KOPT-K1 (cell line): ENCODE data around the gene PRG3.
"Not testable (repeated sequence)": the region's sequence is repeated elsewhere in the genome, so short reads cannot be mapped to it uniquely, and the experiment has no call there.

Source experiments
- H3K27ac ChIP-seq: fragments of 200-600 bp; sonication (generic); 2 replicates; pipeline ENCODE4 v1.5.1; 2016; ENCODE audit warnings: antibody characterized with exemption, mild to moderate bottlenecking, low read depth, low read length; ENCODE audit not compliant: poor library complexity, severe bottlenecking
- H3K36me3 ChIP-seq: fragments of 200-600 bp; sonication (generic); 2 replicates; pipeline ENCODE4 v1.5.1; 2017; ENCODE audit warnings: antibody characterized with exemption, mild to moderate bottlenecking, low read length, moderate library complexity; ENCODE audit not compliant: insufficient read depth
- H3K9me3 ChIP-seq: fragments of 200-600 bp; sonication (generic); 2 replicates; pipeline ENCODE4 v1.5.1; 2017; ENCODE audit warnings: antibody characterized with exemption, low read length, mild to moderate bottlenecking; ENCODE audit not compliant: insufficient read depth, poor library complexity, severe bottlenecking

Gene PRG3

GRCh38 chr11:57349491-57350274 lies 31.3 kb downstream of the PRG3 start:
- Histone ChIP-seq H3K27ac (no peak overlapping the region), H3K9me3 (peaks cover 8% of the 10 kb centered on the region), H3K36me3 (no peaks in the 10 kb centered on the region)

- Histone ChIP-seq H3K27ac (no peak overlapping the region), H3K9me3 (peaks cover 8% of the 10 kb centered on the region), H3K36me3 (no peaks in the 10 kb centered on the region)
These were observed 32.2 kb downstream of the PRG3 start for GRCh38 chr11:57348636-57349313.

GRCh38 chr11:57348052-57348451 lies 32.9 kb downstream of the PRG3 start:
- peaks cover 8% of the 10 kb centered on the region for H3K9me3 ChIP-seq
- H3K27ac ChIP-seq = no peak overlapping the region
- H3K36me3 ChIP-seq = no peaks in the 10 kb centered on the region

GRCh38 chr11:57347336-57347735 lies 33.6 kb downstream of the PRG3 start:
- H3K9me3 ChIP-seq = peaks cover 8% of the 10 kb centered on the region
- no peaks in the 10 kb centered on the region for H3K36me3 ChIP-seq
- no peak overlapping the region for H3K27ac ChIP-seq

GRCh38 chr11:57345555-57346211 lies 35.3 kb downstream of the PRG3 start:
- Histone ChIP-seq H3K27ac (no peak overlapping the region), H3K9me3 (no peaks in the 10 kb centered on the region), H3K36me3 (no peaks in the 10 kb centered on the region)

- no peaks in the 10 kb centered on the region for H3K9me3 ChIP-seq
- no peak overlapping the region for H3K27ac ChIP-seq
- no peaks in the 10 kb centered on the region for H3K36me3 ChIP-seq
These were observed 36.1 kb downstream of the PRG3 start for GRCh38 chr11:57344826-57345225.

GRCh38 chr11:57343825-57344224 lies 37.1 kb downstream of the PRG3 start:
- Histone ChIP-seq H3K27ac (no peak overlapping the region), H3K9me3 (no peaks in the 10 kb centered on the region), H3K36me3 (no peaks in the 10 kb centered on the region)

- H3K27ac ChIP-seq = no peak overlapping the region
- no peaks in the 10 kb centered on the region for H3K9me3 ChIP-seq
- H3K36me3 ChIP-seq = no peaks in the 10 kb centered on the region
These were observed 38.2 kb downstream of the PRG3 start for GRCh38 chr11:57342702-57343101.

- no peaks in the 10 kb centered on the region for H3K9me3 ChIP-seq
- no peak overlapping the region for H3K27ac ChIP-seq
- no peaks in the 10 kb centered on the region for H3K36me3 ChIP-seq
These were observed 39.6 kb downstream of the PRG3 start for GRCh38 chr11:57341250-57341808.

GRCh38 chr11:57340039-57340615 lies 40.8 kb downstream of the PRG3 start:
- Histone ChIP-seq H3K9me3 (no peaks in the 10 kb centered on the region), H3K36me3 (no peaks in the 10 kb centered on the region), H3K27ac (no peak overlapping the region)

GRCh38 chr11:57339328-57339727 lies 41.6 kb downstream of the PRG3 start:
- Histone ChIP-seq H3K36me3 (peaks cover 2% of the 10 kb centered on the region), H3K9me3 (no peaks in the 10 kb centered on the region), H3K27ac (no peak overlapping the region)

GRCh38 chr11:57338142-57338541 lies 42.8 kb downstream of the PRG3 start, which contains the start of gene P2RX3:
Gene P2RX3 (plus strand): TSS chr11:57338352. CDS start chr11:57338551, 199 bp downstream.
- Histone ChIP-seq H3K36me3 (peaks cover 14% of the 10 kb centered on the region), H3K9me3 (no peaks in the 10 kb centered on the region), H3K27ac (no peak within 1 kb of the TSS)

- Histone ChIP-seq H3K27ac (peak overlapping the region; percentile 83), H3K36me3 (peaks cover 27% of the 10 kb centered on the region)
- H3K9me3 ChIP-seq = not testable (repeated sequence)
These were observed 44.1 kb downstream of the PRG3 start for GRCh38 chr11:57336856-57337255.

- H3K36me3 ChIP-seq = peaks cover 33% of the 10 kb centered on the region
- H3K27ac ChIP-seq = peak overlapping the region; percentile 83
- no peaks in the 10 kb centered on the region for H3K9me3 ChIP-seq
These were observed 44.8 kb downstream of the PRG3 start for GRCh38 chr11:57336111-57336666.
